SK-N-SH (cell line): Measurements from ENCODE around the gene RAB8B. TPM values are rescaled to one million over a fixed set of nuclear protein-coding genes. Genes with fewer than 3 reads are reported as not detected.

Source experiments
- CTCF ChIA-PET: fragments of 300-600, 350-600 bp; formaldehyde crosslinking; extraction: SDS; loops from one replicate; lab custom pipeline; 2021; lab: Yijun Ruan, JAX
- POLR2A ChIA-PET: fragments of 350-600 bp; sonication (Branson Sonifier 250); formaldehyde crosslinking; extraction: SDS; loops from one replicate; lab custom pipeline; 2020; ENCODE audit warnings: antibody characterized with exemption, inconsistent platforms; lab: Yijun Ruan, JAX
- DNase-seq: peaks from one replicate; pipeline ENCODE4 v3.0.0; 2012
- H2AFZ ChIP-seq: fragments of 200-600 bp; sonication (generic); 2 replicates; pipeline ENCODE4 v1.8.1; 2016; ENCODE audit warnings: antibody characterized with exemption, mild to moderate bottlenecking, low read depth
- H3F3A ChIP-seq: fragments of 200-600 bp; sonication (generic); replicated peaks from 2 replicates; pipeline ENCODE3; 2016; ENCODE audit warnings: antibody characterized with exemption, mild to moderate bottlenecking; ENCODE audit not compliant: insufficient read depth
- H3K27ac ChIP-seq, 2 experiments: fragments of 200-500 bp in 1 of 2; fragments of 200-600 bp in 1 of 2; sonication (Bioruptor generic) in 1 of 2; sonication (generic), shearing (Covaris generic) in 1 of 2; 2 replicates each; pipeline versions ENCODE4 v1.5.1 to v1.6.1; 2014 to 2016; ENCODE audit warnings: low read depth in 2 of 2, inconsistent platforms in 1 of 2, low read length in 1 of 2, mild to moderate bottlenecking in 1 of 2, mixed read lengths in 1 of 2
- H3K27me3 ChIP-seq: fragments of 200-600 bp; sonication (generic), shearing (Covaris generic); 2 replicates; pipeline ENCODE4 v1.6.1; 2016; ENCODE audit warnings: mixed run types; ENCODE audit not compliant: insufficient read depth
- H3K36me3 ChIP-seq, 2 experiments: fragments of 200-500 bp in 1 of 2; fragments of 200-600 bp in 1 of 2; sonication (Bioruptor generic) in 1 of 2; sonication (generic) in 1 of 2; replicated peaks in 1 of 2; 2 replicates each; pipeline versions ENCODE3 to v1.5.1; 2014 to 2016; ENCODE audit warnings: low read length in 1 of 2, mild to moderate bottlenecking in 1 of 2; ENCODE audit not compliant: insufficient read depth in 2 of 2, control insufficient read depth in 1 of 2
- H3K4me1 ChIP-seq, 2 experiments: fragments of 200-500 bp in 1 of 2; fragments of 200-600 bp in 1 of 2; sonication (Bioruptor generic) in 1 of 2; sonication (generic), shearing (Covaris generic) in 1 of 2; 2 replicates each; pipeline versions ENCODE4 v1.5.1 to v1.6.1; 2014 to 2016; ENCODE audit warnings: low read depth in 1 of 2, low read length in 1 of 2, mixed run types in 1 of 2; ENCODE audit not compliant: insufficient read depth in 2 of 2, control insufficient read depth in 1 of 2
- H3K4me2 ChIP-seq: fragments of 200-600 bp; sonication (generic), shearing (Covaris generic); 2 replicates; pipeline ENCODE4 v1.6.1; 2017; ENCODE audit warnings: mixed run types
- H3K4me3 ChIP-seq, 2 experiments: fragments of 200-500 bp in 1 of 2; fragments of 200-600 bp in 1 of 2; sonication (Bioruptor generic) in 1 of 2; sonication (generic), shearing (Covaris generic) in 1 of 2; 2 replicates each; pipeline versions ENCODE4 v1.5.1 to v1.8.1; 2014 to 2016; ENCODE audit warnings: low read depth in 2 of 2, inconsistent platforms in 1 of 2, low read length in 1 of 2, mild to moderate bottlenecking in 1 of 2, mixed read lengths in 1 of 2, moderate library complexity in 1 of 2
- H3K79me2 ChIP-seq: fragments of 200-600 bp; sonication (generic); 2 replicates; pipeline ENCODE4 v1.8.1; 2017; ENCODE audit warnings: mild to moderate bottlenecking; ENCODE audit not compliant: insufficient read depth
- H3K9ac ChIP-seq: fragments of 200-600 bp; sonication (generic); 2 replicates; pipeline ENCODE4 v1.6.1; 2017; ENCODE audit warnings: mixed run types
- H3K9me2 ChIP-seq: fragments of 200-600 bp; sonication (generic); 2 replicates; pipeline ENCODE4 v1.6.1; 2017; ENCODE audit warnings: mixed run types
- H3K9me3 ChIP-seq: fragments of 200-600 bp; sonication (generic); 2 replicates; pipeline ENCODE4 v1.6.1; 2017; ENCODE audit warnings: mixed run types, mild to moderate bottlenecking, moderate library complexity
- H4K20me1 ChIP-seq: fragments of 200-600 bp; sonication (generic); 2 replicates; pipeline ENCODE4 v1.6.1; 2017; ENCODE audit warnings: mild to moderate bottlenecking, mixed run types; ENCODE audit not compliant: insufficient read depth
- CTCF ChIP-seq: fragments of 200-600 bp; sonication (generic); IDR thresholded peaks from 2 replicates; pipeline ENCODE4 v1.6.1; 2017; ENCODE audit warnings: antibody characterized with exemption, mild to moderate bottlenecking, moderate library complexity
- ELF1 ChIP-seq: IDR thresholded peaks from 2 replicates; pipeline ENCODE4 v1.4.0; 2012
- MAX ChIP-seq: IDR thresholded peaks from 2 replicates; pipeline ENCODE4 v1.4.0; 2012; ENCODE audit warnings: low read depth
- PBX3 ChIP-seq: IDR thresholded peaks from 2 replicates; pipeline ENCODE4; 2012
- POLR2AphosphoS5 ChIP-seq: IDR thresholded peaks from 2 replicates; pipeline ENCODE4 v1.6.1; 2012; ENCODE audit warnings: low read depth, low read length
- SMC3 ChIP-seq: IDR thresholded peaks from 2 replicates; pipeline ENCODE4 v1.6.1; 2012; ENCODE audit warnings: low read depth, low read length, improper control_type of control experiment
- USF2 ChIP-seq: fragments of 150-350 bp; IDR thresholded peaks from 2 replicates; pipeline ENCODE4 v1.6.1; 2017; ENCODE audit warnings: antibody characterized with exemption, low read length, low read depth, borderline replicate concordance
- WGBS: methylation state at CpG from one replicate; pipeline ENCODE4 v1.1.6; 2017; ENCODE audit warnings: low lambda C conversion rate; 5-methylcytosine and 5-hydroxymethylcytosine counted together
- polyA plus RNA-seq, 3 experiments: library from polyadenylated mRNA; depleted of rRNA; stranded (reverse); fragments of >200 nt; gene quantifications; 2 replicates each; pipeline ENCODE4 v1.2.3, GENCODE V29; 2012

RAB8B gene
- polyA plus RNA-seq, 1 of the 3 experiments (the other 2 are of a cell fraction) = 5.4 TPM

DNA sequence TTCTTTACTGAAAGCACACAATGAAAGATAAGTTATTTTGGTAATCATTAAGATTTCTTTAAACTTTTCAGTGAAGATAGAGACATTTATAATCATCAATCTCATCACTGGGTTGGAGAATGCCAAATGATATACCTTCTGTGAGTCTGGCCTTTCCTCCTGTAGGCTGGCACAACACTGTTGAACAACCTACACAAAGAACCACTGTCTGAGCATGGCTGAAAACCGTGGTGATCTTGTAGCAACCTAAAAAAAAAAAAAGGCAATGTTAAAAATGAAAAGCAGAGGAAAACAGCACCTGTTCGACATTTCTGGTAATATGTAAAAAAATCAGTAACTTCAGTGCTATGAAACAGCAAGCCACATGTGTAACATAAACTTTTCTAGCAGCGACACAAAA lies 33.9 kb upstream of the RAB8B start:
- CTCF ChIA-PET = interaction anchor here (0.7 to 1.5 kb wide), 4 partner anchors 9 to 408 kb away, joined by 3 to 4 read pairs (median 3); partner anchors contain the start of gene CA12
- POLR2A ChIA-PET = no interaction called here
- H3K9me3 ChIP-seq = no peaks in the 10 kb centered on the region

DNA sequence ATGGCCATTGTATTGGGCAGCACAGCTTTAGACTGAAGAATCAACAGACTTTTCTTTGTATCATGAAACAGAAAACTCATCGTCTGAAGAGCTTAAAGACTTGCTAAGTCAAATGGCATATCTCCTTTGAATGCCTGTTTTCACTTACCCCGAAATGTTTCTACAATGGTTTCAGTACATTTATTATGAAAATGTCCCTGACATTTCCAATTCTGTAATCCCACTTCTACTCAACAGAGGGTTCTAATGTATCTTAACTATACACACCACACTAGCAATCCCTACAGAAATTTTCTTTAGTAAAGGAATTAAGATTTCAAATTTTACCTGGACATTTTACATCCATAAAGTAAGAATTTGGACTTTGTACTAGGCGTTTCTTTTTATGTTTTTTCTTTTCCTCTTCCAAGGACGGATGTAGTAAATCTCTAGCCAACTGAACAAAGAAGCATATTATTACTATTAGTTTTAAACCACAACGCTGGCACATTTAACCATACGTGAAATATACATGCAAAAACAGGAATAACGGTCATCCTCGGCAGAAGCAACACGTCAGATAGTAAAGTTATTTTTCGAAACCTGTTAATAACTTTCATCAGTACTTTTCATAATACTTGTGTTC lies 33.2 kb upstream of the RAB8B start:
- Histone ChIP-seq H3K9ac (peak overlapping the region; percentile 96), H3K36me3 (peaks cover 24 to 45% of the 10 kb centered on the region in 2 experiments), H3K4me1 (peaks cover 3 to 8% of the 10 kb centered on the region in 2 experiments; a peak in 1 of 4 replicates), H3K9me2 (no peaks in the 10 kb centered on the region), H3K79me2 (peaks cover 68% of the 10 kb centered on the region), H3K9me3 (no peaks in the 10 kb centered on the region), H3K27ac (peak overlapping the region; percentile 97 to 99), H3F3A (peaks cover 53% of the 10 kb centered on the region), H3K27me3 (no peaks in the 10 kb centered on the region), H3K4me2 (peak overlapping the region; percentile 74), H3K4me3 (peak overlapping the region; percentile 75 to 76), H4K20me1 (peaks cover 23% of the 10 kb centered on the region; the same call in 1 of the 2 replicates), H2AFZ (no peak overlapping the region)
- no peak for TF ChIP-seq ELF1
- peak; percentile 23; the same call in 1 of the 2 replicates for TF ChIP-seq CTCF
- ChIA-PET POLR2A (interaction anchor here (0.6 to 1.9 kb wide), 4 partner anchors 9 to 226 kb away, joined by 3 to 9 read pairs (median 4); partner anchors contain the start of genes APH1B and CA12), CTCF (interaction anchor here (0.7 to 1.5 kb wide), 6 partner anchors 9 to 409 kb away, joined by 3 to 4 read pairs (median 3); partner anchors contain the start of gene CA12)
- WGBS = 1% methylated on average over 10 of the region's 10 CpGs
- DNase-seq = peak; percentile 34

More for the DNA sequence above, 33.9 kb upstream of the RAB8B start:
- Histone ChIP-seq H3K36me3 (peaks cover 24 to 48% of the 10 kb centered on the region in 2 experiments), H3K9me2 (no peaks in the 10 kb centered on the region)
- DNase-seq = no peak
- no peak for TF ChIP-seq POLR2AphosphoS5
- TF ChIP-seq MAX = no peak
- TF ChIP-seq SMC3 = no peak
- TF ChIP-seq USF2 = no peak
- no peak for TF ChIP-seq PBX3
- TF ChIP-seq, all 33 proteins: peak for 0
- peak overlapping the region; percentile 97 to 99; a peak in 3 of 4 replicates for H3K27ac ChIP-seq
- peak overlapping the region; percentile 75 to 76 for H3K4me3 ChIP-seq
- no peaks in the 10 kb centered on the region for H3K27me3 ChIP-seq
- H3K9ac ChIP-seq = peak overlapping the region; percentile 96; the same call in 1 of the 2 replicates
- peaks cover 69% of the 10 kb centered on the region for H3K79me2 ChIP-seq
- peaks cover 23% of the 10 kb centered on the region; the same call in 1 of the 2 replicates for H4K20me1 ChIP-seq
- peak overlapping the region; percentile 74 for H3K4me2 ChIP-seq
- no peak overlapping the region for H2AFZ ChIP-seq
- H3F3A ChIP-seq = peaks cover 59% of the 10 kb centered on the region
- peaks cover 3 to 8% of the 10 kb centered on the region in 2 experiments; a peak in 1 of 4 replicates for H3K4me1 ChIP-seq
- 45% methylated on average over 3 of the region's 3 CpGs for WGBS
